ENCODE results near the gene DGKQ. TPM values are rescaled to one million over a fixed set of nuclear protein-coding genes. Genes with fewer than 3 reads are reported as not detected.
A peak's percentile ranks its signal among the peaks of the same experiment; 100 is the strongest.

Gene DGKQ
- total RNA-seq, 5 donors from 2014 or later (not counting 1 experiment from before 2014, with no cell fraction given), result 22.6 to 46.4 (median 36.9) TPM

- Histone ChIP-seq H3K4me1 (ENCODE audit: control insufficient read depth in 1 of 2, extremely low read depth in 1 of 2, insufficient read depth in 2 of 2, low read length in 2 of 2) (peaks cover 8 to 40% of the 10 kb centered on the region in 2 experiments), H3K4me3 (ENCODE audit: control insufficient read depth in 1 of 2, extremely low read depth in 1 of 2, low read length in 1 of 2) (no peak overlapping the region), H3K36me3 (ENCODE audit: control insufficient read depth in 2 of 2, extremely low read depth in 1 of 2, insufficient read depth in 1 of 2, low read length in 1 of 2) (peaks cover 0 to 5% of the 10 kb centered on the region in 2 donors), H3K27ac (ENCODE audit: low read length) (no peak overlapping the region), H3K27me3 (replicated peaks in 1 of 2; ENCODE audit: control insufficient read depth in 2 of 2, extremely low read depth in 1 of 2, insufficient read depth in 2 of 2, low read length in 1 of 2) (peaks cover 0 to 2% of the 10 kb centered on the region in 2 experiments), H3K9me3 (no peaks in the 10 kb centered on the region)
- Mint-ChIP-seq H3K4me3 (peak overlapping the region; percentile 6 to 34 (median 7)), H3K4me1 (peaks cover 12 to 15% (median 14%) of the 10 kb centered on the region in 3 donors), H3K27ac (no peak overlapping the region), H3K27me3 (no peaks in the 10 kb centered on the region), H3K36me3 (no peaks in the 10 kb centered on the region), H3K9me3 (no peaks in the 10 kb centered on the region)
- no peak for ATAC-seq (replicated peaks in 1 of 4)
- ChIA-PET CTCF (no interaction called here), POLR2A (no interaction called here)
- no peak for DNase-seq
- WGBS (ENCODE audit: insufficient coverage), result 86% methylated on average over 6 of the region's 9 CpGs
Measured at GRCh38 chr4:974668-975067, 1.3 kb upstream of the DGKQ start.

GRCh38 chr4:972651-973424 is 531 bp downstream of the DGKQ start:
- CTCF ChIA-PET, result no interaction called here
- peaks cover 12 to 16% (median 15%) of the 10 kb centered on the region in 3 donors for H3K4me1 Mint-ChIP-seq
- Histone ChIP-seq H3K4me1 (ENCODE audit: control insufficient read depth in 1 of 2, extremely low read depth in 1 of 2, insufficient read depth in 2 of 2, low read length in 2 of 2) (peaks cover 8 to 56% of the 10 kb centered on the region in 2 experiments), H3K9me3 (no peaks in the 10 kb centered on the region), H3K36me3 (ENCODE audit: control insufficient read depth in 2 of 2, extremely low read depth in 1 of 2, insufficient read depth in 1 of 2, low read length in 1 of 2) (peaks cover 0 to 5% of the 10 kb centered on the region in 2 donors), H3K4me3 (ENCODE audit: control insufficient read depth in 1 of 2, extremely low read depth in 1 of 2, low read length in 1 of 2) (peak overlapping the region; percentile 64 to 74), H3K27me3 (replicated peaks in 1 of 2; ENCODE audit: control insufficient read depth in 2 of 2, extremely low read depth in 1 of 2, insufficient read depth in 2 of 2, low read length in 1 of 2) (peaks cover 0 to 14% of the 10 kb centered on the region in 2 experiments), H3K27ac (ENCODE audit: low read length) (peak overlapping the region; percentile 72)
- no peak overlapping the region for H3K27ac Mint-ChIP-seq
- no peaks in the 10 kb centered on the region for H3K27me3 Mint-ChIP-seq
- POLR2A ChIA-PET, result no interaction called here
- H3K9me3 Mint-ChIP-seq, result no peaks in the 10 kb centered on the region
- no peaks in the 10 kb centered on the region for H3K36me3 Mint-ChIP-seq
- H3K4me3 Mint-ChIP-seq, result peak overlapping the region; percentile 43 to 57 (median 53)
- ATAC-seq (replicated peaks in 1 of 4) (peak; percentile 56 to 68 (median 64)), DNase-seq (peak; percentile 25 to 72 (median 58))
- 2% methylated on average over 64 of the region's 65 CpGs for WGBS (ENCODE audit: insufficient coverage)

- Mint-ChIP-seq H3K36me3 (no peaks in the 10 kb centered on the region), H3K4me1 (peaks cover 12 to 16% (median 15%) of the 10 kb centered on the region in 3 donors), H3K9me3 (no peaks in the 10 kb centered on the region), H3K4me3 (peak overlapping the region; percentile 43 to 55 (median 53)), H3K27me3 (no peaks in the 10 kb centered on the region), H3K27ac (no peak overlapping the region)
- ATAC-seq (replicated peaks in 1 of 4) (no peak), DNase-seq (peak in 1 of 35 experiments; percentile 39)
- Histone ChIP-seq H3K36me3 (ENCODE audit: control insufficient read depth in 2 of 2, extremely low read depth in 1 of 2, insufficient read depth in 1 of 2, low read length in 1 of 2) (peaks cover 0 to 9% of the 10 kb centered on the region in 2 donors), H3K27ac (ENCODE audit: low read length) (peak overlapping the region; percentile 72), H3K27me3 (replicated peaks in 1 of 2; ENCODE audit: control insufficient read depth in 2 of 2, extremely low read depth in 1 of 2, insufficient read depth in 2 of 2, low read length in 1 of 2) (peaks cover 0 to 14% of the 10 kb centered on the region in 2 experiments), H3K4me3 (ENCODE audit: control insufficient read depth in 1 of 2, extremely low read depth in 1 of 2, low read length in 1 of 2) (peak overlapping the region; percentile 64 to 74), H3K9me3 (no peaks in the 10 kb centered on the region), H3K4me1 (ENCODE audit: control insufficient read depth in 1 of 2, extremely low read depth in 1 of 2, insufficient read depth in 2 of 2, low read length in 2 of 2) (peaks cover 8 to 57% of the 10 kb centered on the region in 2 experiments)
- ChIA-PET POLR2A (no interaction called here), CTCF (no interaction called here)
- WGBS (ENCODE audit: insufficient coverage), result 80% methylated on average over 20 of the region's 24 CpGs
Measured at GRCh38 chr4:971666-972500, 1.5 kb downstream of the DGKQ start.

GRCh38 chr4:970854-971520 is 2.4 kb downstream of the DGKQ start:
- Mint-ChIP-seq H3K9me3 (no peaks in the 10 kb centered on the region), H3K27ac (no peak overlapping the region), H3K36me3 (no peaks in the 10 kb centered on the region), H3K4me3 (peak overlapping the region; percentile 47 to 59 (median 55)), H3K27me3 (no peaks in the 10 kb centered on the region), H3K4me1 (peaks cover 12 to 16% (median 15%) of the 10 kb centered on the region in 3 donors)
- 78% methylated on average over 10 of the region's 17 CpGs for WGBS (ENCODE audit: insufficient coverage)
- Histone ChIP-seq H3K36me3 (ENCODE audit: control insufficient read depth in 2 of 2, extremely low read depth in 1 of 2, insufficient read depth in 1 of 2, low read length in 1 of 2) (peaks cover 5 to 15% of the 10 kb centered on the region in 2 donors), H3K27ac (ENCODE audit: low read length) (peak overlapping the region; percentile 72), H3K9me3 (no peaks in the 10 kb centered on the region), H3K4me3 (ENCODE audit: control insufficient read depth in 1 of 2, extremely low read depth in 1 of 2, low read length in 1 of 2) (no peak overlapping the region), H3K27me3 (replicated peaks in 1 of 2; ENCODE audit: control insufficient read depth in 2 of 2, extremely low read depth in 1 of 2, insufficient read depth in 2 of 2, low read length in 1 of 2) (peaks cover 0 to 14% of the 10 kb centered on the region in 2 experiments), H3K4me1 (ENCODE audit: control insufficient read depth in 1 of 2, extremely low read depth in 1 of 2, insufficient read depth in 2 of 2, low read length in 2 of 2) (peaks cover 8 to 57% of the 10 kb centered on the region in 2 experiments)
- ATAC-seq (replicated peaks in 1 of 4) (no peak), DNase-seq (peak in 1 of 35 experiments; percentile 44)
- CTCF ChIA-PET, result interaction anchor here in 1 of 2 donors (0.6 to 1.0 kb wide), 2 partner anchors 13 to 16 kb away, joined by 3 read pairs; partner anchors contain the start of gene IDUA
- POLR2A ChIA-PET, result no interaction called here

GRCh38 chr4:970046-970745 is 3.2 kb downstream of the DGKQ start:
- ChIA-PET CTCF (interaction anchor here in 1 of 2 donors (0.6 to 1.0 kb wide), 2 partner anchors 12 to 17 kb away, joined by 3 read pairs; partner anchors contain the start of gene IDUA), POLR2A (no interaction called here)
- Mint-ChIP-seq H3K36me3 (no peaks in the 10 kb centered on the region), H3K27ac (peak overlapping the region in 1 of 2 donors; percentile 44), H3K4me3 (peak overlapping the region; percentile 47 to 59 (median 55)), H3K9me3 (no peaks in the 10 kb centered on the region), H3K27me3 (no peaks in the 10 kb centered on the region), H3K4me1 (peaks cover 12 to 16% (median 15%) of the 10 kb centered on the region in 3 donors)
- DNase-seq (peak in 33 of 35 experiments; percentile 29 to 86 (median 59)), ATAC-seq (replicated peaks in 1 of 4) (peak in 2 of 4 experiments; percentile 6 to 24)
- Histone ChIP-seq H3K36me3 (ENCODE audit: control insufficient read depth in 2 of 2, extremely low read depth in 1 of 2, insufficient read depth in 1 of 2, low read length in 1 of 2) (peaks cover 12 to 19% of the 10 kb centered on the region in 2 donors), H3K27me3 (replicated peaks in 1 of 2; ENCODE audit: control insufficient read depth in 2 of 2, extremely low read depth in 1 of 2, insufficient read depth in 2 of 2, low read length in 1 of 2) (peaks cover 0 to 14% of the 10 kb centered on the region in 2 experiments), H3K27ac (ENCODE audit: low read length) (peak overlapping the region; percentile 72), H3K4me1 (ENCODE audit: control insufficient read depth in 1 of 2, extremely low read depth in 1 of 2, insufficient read depth in 2 of 2, low read length in 2 of 2) (peaks cover 8 to 57% of the 10 kb centered on the region in 2 experiments), H3K9me3 (no peaks in the 10 kb centered on the region), H3K4me3 (ENCODE audit: control insufficient read depth in 1 of 2, extremely low read depth in 1 of 2, low read length in 1 of 2) (no peak overlapping the region)
- WGBS (ENCODE audit: insufficient coverage), result 82% methylated on average over 22 of the region's 25 CpGs

Measured in T-cell (primary cell).